HG03521 (cell line): ENCODE data around the gene FBXL15.
A peak's percentile ranks its signal among the peaks of the same experiment; 100 is the strongest.

Experiments
- ATAC-seq: cut with Tn5 transposase; IDR thresholded peaks from one replicate; pipeline ENCODE4 v1.9.1; 2021; ENCODE audit warnings: mild to moderate bottlenecking, moderate library complexity; ENCODE audit not compliant: unreplicated experiment

The FBXL15 gene

DNA sequence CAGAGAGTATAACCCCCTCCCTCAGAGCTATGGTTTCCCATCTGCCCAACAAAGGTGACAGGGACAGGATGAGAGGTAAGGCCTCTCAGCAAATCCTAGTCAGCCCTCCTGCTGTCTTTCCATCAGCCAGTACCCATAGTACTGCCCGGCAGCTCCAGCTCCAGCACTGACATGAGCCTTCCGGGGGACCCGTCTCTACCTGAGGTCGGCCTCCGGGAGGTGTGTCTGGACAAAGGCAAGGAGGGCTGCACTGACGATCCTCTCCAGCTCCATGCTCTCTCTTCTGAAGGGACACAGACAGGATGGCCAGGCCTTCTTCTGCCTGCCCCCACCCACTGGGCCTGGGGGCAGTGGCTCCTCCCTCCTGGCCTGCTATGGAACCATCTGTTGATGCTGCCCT is 4.3 kb downstream of the FBXL15 start:
- ATAC-seq: no peak

DNA sequence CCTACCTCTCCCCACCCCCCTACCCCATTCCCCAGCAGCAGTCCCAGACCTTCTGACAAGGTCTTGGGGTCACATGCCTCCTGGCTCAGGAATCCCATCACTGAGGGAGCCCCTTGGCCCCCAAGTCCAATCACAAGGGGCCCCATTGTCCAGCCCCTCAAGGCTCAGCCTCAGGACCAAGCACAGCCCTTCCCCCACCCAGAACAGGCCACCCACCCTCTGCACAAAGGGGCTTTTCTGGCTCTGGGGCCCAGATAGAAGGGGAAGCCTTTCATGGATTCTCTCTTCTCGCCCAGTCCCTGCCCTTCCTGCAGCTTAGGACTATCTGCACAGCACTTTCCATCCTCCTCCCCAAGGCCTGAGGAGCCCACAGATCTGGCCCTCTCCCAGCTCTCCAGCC is 4.8 kb downstream of the FBXL15 start:
- ATAC-seq: no peak

GRCh38 chr10:102426803-102427287 is 6.2 kb downstream of the FBXL15 start:
- no peak for ATAC-seq

DNA sequence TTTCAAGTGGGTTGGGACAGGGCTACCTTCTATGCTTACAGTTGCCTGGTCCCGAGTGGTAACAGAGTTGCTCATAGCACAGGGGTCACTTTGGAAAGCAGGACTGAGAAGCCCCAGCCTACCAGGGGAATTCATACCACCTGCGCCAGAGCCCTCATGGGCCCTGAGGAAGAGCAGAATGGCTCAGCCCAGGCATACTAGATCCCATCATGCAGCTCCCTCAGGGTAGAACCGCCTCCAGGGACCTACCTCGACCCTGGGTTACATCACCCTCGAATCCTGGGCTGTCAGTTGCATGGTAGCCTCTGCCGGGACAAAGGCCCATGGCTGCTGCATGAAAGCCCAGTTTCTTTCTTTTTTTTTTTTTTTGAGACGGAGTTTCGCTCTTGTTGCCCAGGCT is 8.8 kb downstream of the FBXL15 start:
- ATAC-seq: no peak

- no peak for ATAC-seq
These were observed 11.0 kb downstream of the FBXL15 start for GRCh38 chr10:102431452-102432124.

- peak; percentile 79 for ATAC-seq
These were observed 11.7 kb downstream of the FBXL15 start, which contains the start of gene CUEDC2 for GRCh38 chr10:102432162-102432950. TSS of gene CUEDC2 (minus strand) at chr10:102432574. CDS start at chr10:102425188, 7,386 bp downstream.

DNA sequence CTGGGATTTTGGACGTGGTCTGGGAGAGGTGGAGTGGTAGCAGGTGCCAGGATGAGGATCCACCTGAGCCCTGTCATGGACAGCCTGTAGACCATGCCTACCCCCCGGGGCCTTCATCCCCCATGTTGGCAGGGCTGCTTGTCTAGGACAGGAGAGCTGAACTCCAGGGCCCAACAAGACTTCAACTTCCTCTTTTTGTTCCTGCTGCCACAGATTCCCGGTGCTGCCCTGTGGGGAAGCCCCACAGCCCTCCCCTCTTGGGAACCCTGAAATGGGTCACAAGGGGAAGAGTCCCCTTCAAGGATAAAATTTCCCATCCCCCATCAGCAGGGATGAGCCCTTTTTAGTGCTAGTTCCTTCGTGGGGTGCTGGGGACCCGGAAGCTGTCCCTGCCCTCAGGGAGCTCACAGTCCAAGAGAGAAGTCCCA is 13.0 kb downstream of the FBXL15 start:
- ATAC-seq: no peak

DNA sequence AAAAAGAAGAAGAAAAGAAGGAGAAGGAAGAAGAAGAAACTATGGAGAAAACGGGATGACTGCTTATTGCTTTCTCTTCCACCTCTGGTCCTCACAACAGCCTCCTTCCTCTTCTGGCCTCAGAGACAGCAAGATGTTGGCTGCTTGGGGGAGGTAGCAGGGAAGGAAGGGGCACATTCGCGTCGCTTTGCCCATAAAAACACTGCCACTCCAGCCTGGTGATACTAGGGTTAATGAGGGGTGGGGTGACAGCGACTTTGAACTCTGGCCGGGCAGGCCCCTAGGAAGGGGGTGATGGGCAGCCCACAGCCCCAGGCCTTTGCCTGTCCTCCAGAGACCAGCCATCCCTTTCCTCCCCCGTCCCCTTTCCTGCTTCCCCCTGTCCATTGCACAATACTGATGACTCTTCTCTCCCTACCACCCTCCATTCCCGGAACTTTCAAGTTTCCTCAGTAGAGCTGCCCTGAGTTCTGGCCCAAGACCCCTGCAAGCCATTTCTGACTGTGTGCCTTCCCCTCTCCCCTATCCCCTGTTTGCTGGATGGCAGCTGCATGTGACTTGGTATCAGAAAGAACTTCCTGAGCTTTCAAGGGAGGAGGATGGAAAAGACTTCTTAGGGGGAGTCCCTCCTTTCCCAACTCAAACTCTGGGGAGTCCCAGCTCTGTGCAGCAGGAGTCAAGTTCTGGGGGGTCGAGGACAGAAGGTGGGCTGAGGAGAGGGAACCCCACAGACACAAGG is 13.9 kb downstream of the FBXL15 start:
- no peak for ATAC-seq

- no peak for ATAC-seq
These were observed 14.5 kb downstream of the FBXL15 start for GRCh38 chr10:102435133-102435497.

DNA sequence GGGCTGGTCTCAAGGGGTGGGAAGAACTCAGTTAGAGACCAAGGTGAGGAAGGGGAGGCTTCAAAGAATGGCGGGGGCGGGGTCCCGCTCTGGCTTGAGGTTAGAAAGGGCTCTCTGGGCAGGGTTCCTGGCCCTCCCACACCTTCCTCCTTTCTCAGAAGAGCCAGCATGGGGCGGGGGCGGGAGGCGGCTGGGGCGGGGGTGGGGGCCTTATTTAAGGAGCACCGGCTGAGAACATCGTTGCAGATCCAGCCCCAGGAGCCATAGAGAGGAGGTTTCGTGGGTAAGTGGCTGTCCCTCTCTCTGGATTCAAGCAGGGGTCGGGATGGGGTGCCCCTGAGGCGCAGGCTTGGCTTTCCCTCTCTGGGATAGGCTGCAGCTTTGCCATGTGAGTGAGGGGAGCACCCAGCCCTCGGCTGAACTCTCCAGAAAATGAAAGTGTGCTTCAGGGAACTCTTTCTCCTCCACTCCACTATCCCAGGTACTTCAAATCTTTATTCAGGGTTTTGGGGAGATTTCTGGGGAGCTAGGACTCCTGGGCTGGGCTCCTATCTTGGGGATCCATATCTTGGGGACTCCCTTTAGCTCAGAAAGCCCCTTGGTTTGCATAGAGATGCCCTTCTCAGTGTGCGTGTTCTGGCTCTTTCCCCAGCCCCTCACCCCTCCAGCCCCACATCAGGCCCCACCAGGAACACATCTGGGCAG is 15.0 kb downstream of the FBXL15 start:
- no peak for ATAC-seq

DNA sequence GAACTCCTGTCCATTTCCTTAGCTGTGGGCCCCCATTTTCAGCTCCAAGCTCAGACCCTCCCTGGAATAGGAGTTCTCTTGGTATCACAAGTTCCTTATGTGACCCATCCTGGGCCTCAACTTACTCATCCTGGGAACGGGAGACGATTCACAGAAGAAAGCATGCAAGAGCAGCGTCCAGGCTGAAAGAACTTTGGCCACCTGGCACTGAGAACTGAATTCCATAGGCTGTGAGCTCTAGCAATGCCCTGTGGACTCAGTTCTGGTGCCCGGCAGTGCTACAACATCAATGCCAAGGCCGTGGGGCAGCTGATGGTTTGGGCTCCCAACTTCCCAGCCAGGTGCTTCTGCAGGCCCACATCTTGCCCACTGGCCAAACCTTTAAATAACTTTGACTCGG is 15.7 kb downstream of the FBXL15 start:
- no peak for ATAC-seq

DNA sequence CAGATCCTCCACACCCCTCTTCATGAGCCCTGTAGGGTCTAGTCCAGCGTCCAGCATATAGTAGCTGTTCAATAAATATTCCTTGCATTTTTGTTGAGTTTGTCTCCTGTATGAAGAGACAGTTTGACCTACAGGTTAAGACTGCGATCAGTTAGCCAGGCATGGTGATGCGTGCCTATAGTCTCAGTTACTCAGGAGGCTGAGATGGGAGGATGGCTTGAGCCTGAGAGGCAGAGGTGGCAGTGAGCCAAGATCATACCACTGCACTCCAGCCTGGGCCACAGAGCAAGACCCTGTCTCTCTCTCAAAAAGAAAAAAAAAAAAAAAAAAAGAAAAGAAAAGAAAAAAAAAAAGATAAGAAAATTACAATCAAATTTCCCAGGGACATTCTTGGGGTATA is 16.9 kb downstream of the FBXL15 start:
- ATAC-seq: no peak

- ATAC-seq: no peak
These were observed 17.7 kb downstream of the FBXL15 start for GRCh38 chr10:102438374-102438773.

DNA sequence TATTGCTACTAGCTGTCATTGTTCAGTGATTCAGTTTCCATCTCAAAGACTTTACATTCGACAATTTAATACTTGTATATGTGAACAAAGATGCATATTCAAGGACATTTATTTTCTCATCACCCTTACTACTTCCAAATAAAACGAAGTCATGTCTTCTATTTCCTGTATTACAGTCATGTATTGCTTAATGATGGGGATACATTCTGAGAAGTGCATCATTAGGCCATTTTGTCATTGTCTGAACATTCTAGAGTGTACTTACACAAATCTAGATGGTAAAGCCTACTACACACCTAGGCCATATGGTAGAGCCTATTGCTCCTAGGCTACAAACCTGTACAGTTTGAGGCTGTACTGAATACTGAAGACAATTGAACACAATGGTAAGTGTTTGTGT is 24.2 kb downstream of the FBXL15 start:
- ATAC-seq: no peak

- ATAC-seq: peak; percentile 39
These were observed 28.9 kb downstream of the FBXL15 start for GRCh38 chr10:102449321-102450123.

DNA sequence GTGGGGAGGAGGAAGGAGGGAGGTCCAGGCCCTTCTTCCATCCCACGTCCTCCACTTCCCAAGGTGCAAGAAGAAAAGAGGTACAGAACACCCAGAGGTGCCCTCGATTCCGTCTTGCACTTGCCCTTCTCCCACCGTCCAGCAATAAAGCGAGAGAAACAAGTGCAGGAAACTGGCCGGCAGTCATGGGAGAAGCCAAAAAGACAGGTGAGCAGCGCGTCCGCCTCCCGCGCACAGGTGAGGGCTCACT is 29.4 kb downstream of the FBXL15 start:
- no peak for ATAC-seq

DNA sequence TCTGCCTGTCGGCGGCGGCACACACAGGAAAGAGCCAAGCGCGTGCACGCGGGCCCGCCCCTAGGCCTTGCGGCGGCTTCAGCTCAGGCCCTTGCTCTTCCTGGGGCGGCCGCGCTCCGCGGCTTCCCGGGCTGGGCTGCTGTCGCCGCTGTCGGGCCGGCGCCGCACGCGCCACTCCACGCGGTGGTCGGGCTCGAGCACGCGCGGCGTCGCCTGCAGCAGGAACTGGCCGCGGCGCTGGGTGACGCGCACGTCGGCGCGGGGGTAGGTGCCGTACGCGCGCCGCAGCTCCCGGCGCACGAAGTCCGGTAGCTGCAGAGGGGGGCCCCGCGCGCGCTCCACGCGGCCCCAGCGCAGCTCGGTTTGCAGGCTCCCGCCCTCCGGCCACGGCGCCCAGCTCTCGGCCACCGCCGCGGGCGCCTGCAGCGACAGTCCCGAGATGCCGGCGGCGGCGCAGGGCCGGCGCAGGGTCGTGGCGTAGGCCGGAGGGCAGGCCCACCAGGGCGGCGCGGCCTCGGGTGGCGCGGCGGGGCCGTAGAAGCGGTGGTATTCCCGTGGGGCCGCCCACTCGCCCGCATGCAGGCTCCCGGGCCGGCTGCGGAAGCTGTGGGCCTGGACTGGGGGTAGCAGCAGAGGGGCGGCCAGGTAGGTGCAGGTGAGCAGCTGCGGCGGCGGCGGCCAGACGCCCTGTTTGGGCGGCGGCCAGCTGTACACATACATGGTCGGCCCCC is 29.9 kb downstream of the FBXL15 start:
- ATAC-seq: peak; percentile 81

DNA sequence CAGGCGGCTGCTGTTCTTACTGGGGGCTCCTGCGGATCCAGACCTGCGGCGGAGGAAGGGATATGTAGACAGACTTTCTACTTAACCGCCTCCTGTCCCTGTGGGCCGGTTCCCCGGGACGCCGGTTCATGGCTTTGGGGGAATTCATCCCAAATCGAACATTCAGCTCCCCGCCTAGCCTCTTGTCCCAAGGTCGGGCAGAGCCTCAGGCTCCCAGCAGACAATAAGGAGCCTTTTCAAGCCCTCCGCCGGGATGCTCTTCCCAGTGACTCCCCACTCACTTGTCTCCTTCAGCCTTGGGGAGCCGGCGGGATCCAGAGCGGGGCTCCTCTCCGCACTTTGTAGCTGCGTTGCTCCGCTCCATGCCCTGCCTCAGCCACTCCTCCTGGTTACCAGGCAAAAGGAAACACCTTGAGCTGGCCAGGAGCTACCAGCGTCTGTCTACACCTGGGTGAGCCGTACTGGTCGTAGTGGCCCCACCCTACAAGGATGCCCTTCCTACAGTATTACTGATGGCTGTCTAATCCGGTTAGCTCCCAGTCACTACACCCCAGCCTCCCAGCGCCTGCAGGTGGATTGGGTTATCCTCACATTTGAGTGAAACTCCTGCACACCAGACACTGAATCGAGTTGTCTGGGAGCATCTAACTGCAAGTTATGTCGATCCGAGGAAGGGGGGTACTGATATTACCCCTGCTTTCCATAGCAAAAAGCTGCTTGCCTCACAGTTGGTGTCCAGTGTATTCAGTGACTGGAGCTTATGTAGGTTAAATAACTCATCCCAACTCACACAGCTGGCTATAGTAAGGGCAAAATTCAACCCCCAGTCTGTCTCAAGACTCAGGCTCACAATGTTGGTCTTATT is 30.7 kb downstream of the FBXL15 start, which contains the start of gene C10orf95:
TSS of gene C10orf95 (minus strand) at position 439 of the 865 bp plus-strand sequence. CDS start 450 bp downstream, outside the sequence.
- no peak for ATAC-seq
